Activated T-helper 1 cell treated with Interleukin-2 at 50 U/mL for 16 hours (primary cell): Measurements from ENCODE around the gene DNAJC3.
"Not testable (repeated sequence)": the region's sequence is repeated elsewhere in the genome, so short reads cannot be mapped to it uniquely, and the experiment has no call there.

ENCODE experiments used
- DNase-seq: peaks from one replicate; pipeline ENCODE4 v3.0.0-alpha.2; 2020; ENCODE audit warnings: low read depth

DNAJC3 gene

DNA sequence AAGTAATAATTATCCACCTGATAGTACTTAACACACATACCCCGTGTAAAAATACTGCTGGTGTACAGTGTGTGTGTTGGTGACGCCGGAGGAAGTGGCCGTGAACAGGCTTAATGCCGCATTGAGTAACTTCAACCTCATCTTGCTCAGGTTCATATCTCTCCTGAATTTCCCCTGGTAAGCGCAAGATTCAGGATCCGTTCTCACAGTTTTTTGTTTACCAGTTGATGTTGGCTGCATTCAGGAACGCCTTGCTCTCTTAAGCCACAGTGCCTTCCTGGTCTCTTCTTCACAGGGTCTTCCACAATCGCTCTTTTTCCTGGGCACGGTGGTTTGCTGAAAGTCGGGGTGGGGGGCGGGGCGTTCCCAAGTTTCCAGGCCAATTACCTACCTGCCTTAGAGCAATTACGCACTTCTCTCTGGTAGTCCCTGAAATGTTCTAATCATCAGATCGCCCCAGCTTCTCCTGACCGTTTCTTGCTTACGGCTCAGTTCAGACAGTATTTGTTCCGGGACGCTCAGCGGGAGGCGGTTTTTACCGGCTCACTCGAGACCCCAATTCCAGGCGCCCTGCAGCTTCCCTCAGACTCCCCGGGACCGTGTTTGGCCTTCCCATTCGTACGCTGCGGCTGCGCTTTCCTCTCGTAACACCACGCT is 706 bp upstream of the DNAJC3 start:
- no peak for DNase-seq

DNA sequence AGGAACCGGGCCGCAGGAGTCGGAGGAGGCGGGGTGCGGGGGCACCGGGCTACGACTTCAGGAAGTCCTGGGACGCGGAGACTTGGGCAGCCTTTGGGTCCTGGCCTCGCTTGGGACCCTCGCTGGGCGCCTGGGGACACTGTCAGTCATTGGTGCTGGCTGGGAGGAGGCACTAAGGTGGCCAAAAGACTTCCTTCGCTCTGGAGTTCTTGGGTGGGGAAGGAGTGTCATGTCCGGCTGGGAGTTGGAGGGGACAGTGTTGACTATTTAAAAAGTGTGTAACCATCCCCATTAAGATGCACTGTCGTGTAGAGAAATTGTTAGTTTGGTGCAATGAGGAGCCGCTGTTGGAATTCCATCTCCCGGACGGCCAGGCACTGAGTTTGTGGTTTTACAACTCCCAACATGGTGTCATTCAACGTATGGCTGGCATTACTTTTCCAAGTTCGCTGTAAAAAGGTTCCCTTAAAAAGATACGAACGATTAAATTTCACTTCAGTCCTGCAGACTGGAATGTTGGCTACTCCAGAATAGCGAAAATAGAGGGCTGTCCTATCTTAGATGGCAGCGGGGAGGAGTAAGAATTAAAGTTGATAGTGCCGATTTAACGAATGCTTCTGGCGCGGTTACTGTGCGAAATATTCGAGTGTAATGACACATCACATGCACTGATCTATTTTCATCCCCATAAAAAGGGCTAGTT is 776 bp downstream of the DNAJC3 start:
- no peak for DNase-seq

DNA sequence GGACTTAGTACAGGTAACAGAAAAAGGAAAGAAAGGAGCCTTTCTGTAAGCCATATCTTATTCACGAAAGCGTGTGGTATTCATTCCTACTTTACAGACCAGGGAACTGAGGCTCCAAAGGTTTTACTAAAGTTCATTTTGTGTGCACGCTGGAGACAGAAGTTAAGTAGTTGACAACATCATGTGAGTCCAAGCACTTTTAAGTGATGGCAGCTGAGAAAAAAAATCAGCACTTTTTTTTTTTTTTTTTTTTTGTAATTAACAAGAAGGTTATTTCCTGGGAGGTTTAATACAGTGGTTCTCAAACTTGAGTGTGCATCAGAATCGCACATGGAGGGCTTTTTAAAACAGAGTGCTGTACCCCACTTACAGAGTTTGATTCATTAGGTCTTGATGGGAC is 2.0 kb downstream of the DNAJC3 start:
- no peak for DNase-seq

DNA sequence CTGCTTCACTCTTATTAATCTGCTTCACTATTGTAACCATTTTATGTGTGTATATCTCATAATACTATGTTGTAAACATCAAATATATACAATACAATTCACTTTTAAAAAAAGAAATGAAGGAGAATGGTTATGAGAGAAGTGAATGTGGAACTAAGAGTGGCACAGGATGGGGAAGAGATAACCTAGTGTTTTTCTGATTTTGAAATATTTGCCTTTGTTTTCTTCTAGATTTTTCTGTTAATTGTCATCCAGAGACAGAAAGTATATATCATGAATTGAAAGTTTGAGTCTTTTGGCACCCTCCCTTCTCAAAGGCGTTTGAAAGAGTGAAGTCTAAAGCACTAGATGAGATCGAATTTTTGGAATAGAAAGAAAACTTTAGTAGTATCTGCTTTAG is 2.8 kb downstream of the DNAJC3 start:
- DNase-seq = no peak

DNA sequence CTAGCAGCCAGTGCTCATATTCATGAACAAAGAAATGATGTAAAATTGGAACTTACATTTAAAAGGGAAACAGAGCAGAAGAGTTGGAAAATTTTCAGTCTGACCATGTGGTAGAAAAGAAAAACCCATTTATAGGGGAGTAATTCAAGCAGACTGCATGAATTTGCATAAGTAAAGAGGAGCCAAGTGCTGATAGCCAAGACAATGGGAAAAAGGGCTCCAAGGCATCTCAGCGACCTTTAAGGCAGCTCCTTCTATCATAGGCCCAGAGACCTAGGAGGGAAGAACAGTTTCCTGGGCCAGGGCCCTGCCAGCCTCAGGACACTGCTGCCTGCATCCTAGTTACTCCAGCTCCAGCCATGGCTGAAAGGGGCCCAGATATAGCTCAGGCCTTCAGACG is 7.5 kb downstream of the DNAJC3 start:
- DNase-seq = no peak

DNA sequence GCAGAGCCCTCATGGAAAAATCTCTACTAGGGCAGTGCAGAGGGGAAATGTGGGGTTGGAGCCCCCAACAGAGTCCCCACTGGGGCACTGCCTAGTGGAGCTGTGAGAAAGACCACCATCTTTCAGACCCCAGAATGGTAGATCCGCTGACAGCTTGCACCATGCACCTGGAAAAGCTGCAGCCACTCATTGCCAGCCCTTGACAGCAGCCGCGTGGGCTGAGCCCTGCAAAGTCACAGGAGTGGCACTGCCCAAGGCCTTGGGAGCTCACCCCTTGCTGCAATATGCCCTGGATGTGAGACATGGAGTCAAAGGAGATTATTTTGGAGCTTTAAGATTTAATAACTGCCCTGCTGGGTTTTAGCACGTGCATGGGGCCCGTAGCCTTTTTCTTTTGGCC is 8.0 kb downstream of the DNAJC3 start:
- DNase-seq = not testable (repeated sequence)

DNA sequence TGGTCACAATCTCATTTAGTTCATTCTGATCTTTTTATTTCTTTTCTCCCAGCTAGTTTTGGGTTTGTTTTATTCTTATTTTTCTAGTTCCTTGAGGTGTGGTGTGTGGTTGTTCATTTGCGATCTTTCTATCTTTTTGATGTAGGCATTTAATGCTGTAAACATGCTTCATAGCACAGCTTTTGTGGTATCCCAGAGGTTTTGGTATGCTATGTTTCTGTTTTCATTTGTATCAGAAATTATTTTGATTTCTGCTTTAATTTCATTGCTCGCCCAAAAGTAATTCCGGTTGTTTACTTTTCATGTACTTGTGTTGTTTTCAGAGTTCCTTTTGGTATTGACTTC is 12.6 kb downstream of the DNAJC3 start:
- no peak for DNase-seq

DNA sequence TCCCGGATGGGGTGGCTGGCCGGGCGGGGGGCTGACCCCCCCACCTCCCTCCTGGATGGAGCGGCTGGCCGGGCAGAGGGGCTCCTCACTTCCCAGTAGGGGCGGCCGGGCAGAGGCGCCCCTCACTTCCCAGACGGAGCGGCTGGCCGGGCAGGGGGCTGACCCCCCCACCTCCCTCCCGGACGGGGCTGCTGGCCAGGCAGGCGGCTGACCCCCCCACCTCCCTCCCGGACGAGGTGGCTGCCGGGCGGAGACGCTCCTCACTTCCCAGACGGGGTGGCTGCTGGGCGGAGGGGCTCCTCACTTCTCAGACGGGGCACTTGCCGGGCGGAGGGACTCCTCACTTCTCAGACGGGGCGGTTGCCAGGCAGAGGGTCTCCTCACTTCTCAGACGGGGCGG is 14.0 kb downstream of the DNAJC3 start:
- not testable (repeated sequence) for DNase-seq

DNA sequence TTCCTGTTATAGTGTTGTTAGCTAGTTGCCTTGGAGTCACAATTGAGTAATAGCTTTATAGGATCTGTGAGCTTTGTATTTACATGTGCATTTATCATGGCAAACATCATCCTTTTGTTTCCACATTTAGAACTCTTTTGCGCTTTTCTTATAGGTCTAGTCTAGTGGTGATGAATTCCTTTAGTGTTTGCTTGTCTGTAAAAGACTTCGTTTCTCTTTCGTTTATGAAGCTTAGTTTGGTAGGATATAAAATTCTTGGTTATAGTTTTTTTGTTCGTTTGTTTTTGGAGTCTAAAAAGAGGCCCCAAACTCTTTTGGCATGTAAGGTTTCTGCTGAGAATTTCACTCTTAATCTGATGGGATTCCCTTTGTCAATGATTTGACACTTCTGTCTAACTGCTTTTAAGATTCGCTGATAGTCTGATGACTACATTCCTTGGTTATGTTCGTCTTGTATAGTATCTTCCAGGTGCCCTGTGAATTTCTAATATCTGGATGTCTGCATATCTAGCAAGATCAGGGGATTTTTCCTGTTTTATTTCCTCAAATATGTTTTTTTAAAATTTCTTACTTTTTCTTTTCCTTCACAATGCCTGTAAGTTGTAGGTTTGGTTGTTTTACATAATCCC is 20.2 kb downstream of the DNAJC3 start:
- DNase-seq = no peak

DNA sequence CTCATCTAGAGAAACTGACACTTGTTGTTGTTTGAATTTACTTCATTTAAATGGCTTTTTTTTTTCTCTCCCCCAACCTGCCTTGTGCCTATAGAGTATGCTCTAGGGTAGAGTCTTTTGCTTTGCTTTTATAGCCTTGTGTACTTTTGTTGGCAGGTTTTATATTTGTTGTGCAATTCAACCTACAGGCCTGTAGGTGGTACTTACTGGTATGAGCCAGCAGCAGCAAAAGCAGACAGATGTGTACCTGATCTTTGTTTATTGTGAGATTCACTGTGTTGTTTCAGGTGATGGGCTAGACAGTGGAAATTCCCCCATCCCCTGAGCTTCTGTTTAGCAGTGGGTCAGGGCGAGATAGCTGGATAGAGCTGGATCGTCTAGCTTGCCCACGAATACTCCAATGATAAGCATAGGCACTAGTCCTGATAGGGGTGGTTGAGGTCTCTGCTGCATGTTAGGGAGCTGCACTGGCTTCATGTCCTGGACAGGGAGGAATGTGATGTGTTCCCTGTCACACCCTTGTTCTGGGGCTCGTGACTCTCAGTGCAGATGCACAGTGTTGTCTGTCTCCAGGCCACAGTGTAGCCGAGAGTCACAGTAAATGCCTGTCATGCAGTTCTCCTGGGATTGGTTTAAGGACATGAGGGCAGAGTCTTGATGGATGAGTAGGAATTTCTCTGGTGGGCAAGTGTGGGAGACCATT is 21.3 kb downstream of the DNAJC3 start:
- DNase-seq = no peak

DNA sequence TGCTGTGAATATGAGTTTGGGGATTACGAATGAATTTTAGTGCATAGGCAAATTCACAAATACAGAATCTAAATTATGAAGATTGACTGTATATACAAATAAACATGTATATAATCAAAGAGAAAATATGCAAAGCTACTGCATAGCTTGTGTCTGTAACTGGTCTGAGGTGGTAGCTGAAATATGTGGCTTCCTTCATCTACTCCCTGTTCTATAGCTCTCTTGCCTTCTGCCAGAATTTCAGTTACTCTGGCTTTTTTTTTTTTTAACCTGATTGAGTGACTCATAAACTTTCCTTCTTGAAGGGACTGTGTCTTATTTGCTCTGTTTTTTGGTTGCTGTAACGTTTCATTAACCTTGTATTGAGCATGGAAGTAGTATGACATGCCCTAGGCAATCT is 26.6 kb downstream of the DNAJC3 start:
- DNase-seq = no peak

DNA sequence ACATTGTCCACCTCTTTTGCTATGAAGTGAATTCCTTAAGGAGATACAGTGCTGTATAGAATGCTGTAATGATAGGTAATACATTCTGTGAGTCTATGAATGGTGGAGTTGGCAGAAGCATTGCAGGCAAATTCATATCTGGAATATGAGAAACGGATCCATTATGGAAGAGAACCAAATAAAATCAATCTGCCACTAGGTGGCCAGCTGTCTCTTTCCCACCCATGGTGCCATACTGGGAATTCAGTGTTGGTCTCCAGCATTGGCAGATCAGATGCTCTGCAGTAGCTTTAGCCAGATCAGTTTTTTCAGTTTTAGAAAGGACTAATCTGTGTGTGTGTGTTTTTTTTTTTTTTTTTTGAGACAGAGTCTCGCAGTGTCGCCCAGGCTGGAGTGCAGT is 27.6 kb downstream of the DNAJC3 start:
- no peak for DNase-seq

DNA sequence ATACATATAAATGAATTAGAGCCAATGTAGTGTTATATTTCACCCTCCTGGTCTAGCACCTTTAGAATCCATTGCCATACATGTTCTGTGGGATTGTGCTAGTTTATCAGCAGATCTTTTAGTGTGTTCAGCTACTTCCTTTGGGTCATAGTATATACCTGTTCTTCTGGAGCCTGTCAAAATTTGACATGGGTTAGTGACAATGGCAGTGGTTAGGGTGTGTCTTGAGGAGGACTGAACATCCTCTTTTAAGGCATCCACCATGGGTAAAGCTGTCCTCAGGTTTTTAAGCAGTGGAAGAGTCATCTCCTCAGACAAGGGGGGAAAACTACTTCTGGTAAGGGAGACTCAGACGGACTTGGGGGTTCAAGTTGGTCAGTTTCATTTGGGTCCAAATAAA is 29.4 kb downstream of the DNAJC3 start:
- DNase-seq = no peak

DNA sequence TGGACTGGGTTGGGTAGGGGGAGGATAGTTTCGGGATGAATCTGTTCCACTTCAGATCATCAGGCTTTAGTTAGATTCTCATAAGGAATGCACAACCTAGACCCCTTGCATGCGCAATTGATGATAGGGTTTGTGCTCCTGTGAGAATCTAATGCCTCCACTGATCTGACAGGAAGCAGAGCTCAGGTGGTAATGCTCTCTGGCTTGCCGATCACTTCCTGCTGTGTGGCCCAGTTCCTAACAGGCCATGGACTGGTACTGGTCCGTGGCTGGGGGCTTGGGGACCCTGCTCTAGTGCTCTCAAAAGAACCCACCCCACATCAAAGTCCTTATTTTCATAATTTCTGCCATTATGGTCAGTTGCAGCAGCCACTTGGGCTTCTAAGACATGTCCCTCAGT is 30.1 kb downstream of the DNAJC3 start:
- DNase-seq = no peak

DNA sequence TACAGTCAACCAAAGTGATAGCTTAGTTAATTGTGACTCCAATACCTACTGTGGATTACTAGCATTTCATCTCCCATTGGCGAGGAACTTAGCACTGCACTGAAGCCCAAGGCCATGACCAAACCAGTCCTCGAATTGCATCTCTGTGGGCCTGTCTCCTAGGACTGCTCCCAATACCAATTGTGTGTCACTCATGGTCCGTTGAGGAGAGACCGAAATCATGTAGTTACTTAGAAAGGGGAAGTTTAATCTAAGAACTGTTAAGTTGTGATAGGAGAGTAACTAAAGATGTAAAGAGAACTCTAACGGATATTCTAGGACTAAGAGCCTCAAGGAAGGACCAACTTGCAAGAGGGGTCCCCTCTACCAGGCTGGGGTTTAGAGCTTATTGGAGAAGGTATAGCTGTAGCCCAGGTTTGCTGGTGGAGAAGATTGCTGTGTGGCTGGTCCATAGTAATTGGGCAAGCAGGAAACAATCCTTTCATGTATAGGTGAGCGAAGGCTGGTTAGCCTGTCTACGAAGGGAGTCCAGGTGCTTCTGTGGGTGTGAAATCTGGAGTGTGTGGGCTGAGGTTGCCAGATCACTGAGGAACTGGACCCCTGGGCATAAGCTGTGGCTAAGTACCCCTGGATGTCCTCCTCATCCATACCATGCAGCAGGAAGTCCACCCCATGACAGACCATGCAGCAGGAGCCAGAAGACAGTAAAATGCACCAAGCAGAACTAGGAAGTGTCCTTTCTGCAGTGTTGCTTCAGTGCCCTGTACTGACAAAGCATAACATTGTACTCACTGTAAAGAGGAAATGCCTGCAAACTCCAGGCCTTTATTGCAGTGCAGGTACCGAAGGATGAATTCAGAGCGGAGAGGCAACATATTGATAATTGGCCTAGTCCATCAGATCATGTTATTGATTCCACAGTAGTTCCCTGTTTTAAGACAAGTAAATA is 30.8 kb downstream of the DNAJC3 start:
- no peak for DNase-seq

DNA sequence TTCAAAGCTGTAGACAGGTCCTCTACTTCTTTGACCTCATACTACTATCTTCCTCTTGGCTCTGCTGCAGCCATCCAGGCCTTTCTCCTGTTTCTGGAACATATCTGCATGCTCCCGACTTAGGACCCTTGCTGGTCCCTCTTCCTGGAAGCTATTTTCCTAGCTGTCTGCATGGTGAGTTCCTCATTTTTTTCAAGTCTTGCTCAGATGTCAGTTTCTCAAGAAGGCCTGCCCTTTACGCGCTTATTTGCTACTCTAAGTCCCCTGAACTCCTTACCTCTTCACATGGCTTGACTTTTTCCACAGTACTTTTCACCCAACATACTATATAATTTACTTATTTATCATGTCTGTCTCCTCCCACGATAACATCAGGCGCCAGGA is 31.4 kb downstream of the DNAJC3 start:
- no peak for DNase-seq

DNA sequence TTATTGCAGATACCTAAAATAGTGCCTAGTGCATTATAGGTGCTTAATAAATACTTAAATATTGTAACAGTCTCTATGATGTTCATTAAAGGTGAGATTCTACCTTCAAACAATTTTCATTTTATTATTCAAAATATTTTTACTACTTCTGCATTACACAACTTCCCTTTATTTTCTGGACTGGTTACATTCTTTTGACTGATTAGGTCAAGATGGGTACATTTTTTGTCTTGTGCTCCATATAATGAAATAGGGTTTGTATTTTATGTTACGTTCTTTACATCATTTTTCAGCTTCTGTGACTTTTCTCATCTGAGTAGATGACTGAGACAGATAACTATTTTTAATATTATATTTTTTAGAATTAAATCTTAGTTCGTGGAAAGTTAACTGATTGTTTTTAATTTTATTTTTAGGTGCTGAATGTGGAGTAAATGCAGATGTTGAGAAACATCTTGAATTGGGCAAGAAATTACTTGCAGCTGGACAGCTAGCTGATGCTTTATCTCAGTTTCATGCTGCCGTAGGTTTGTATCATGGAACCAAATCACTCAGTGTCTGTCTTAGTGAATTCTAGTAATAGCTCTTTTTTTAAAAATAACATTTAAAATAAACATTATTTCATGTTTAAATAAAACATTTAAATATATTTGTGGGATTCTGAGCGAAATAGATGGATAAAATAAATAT is 32.0 kb downstream of the DNAJC3 start:
- no peak for DNase-seq

DNA sequence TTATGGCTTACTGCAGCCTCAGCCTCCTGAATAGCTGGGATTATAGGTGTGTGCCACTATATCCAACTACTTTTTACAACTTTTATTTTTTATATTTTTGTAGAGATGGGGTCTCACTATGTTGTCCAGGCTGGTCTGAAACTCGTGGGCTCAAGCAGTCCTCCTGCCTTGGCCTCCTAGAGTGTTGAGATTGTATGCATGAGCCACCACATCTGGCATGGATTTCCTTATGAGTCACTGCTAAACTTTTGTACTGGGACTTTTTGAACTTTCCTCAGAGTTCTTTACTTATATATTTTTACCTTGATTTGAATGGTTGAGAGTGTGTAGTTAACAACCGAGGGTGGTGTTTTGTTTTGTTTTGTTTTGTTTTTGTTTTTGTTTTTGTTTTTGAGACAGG is 33.4 kb downstream of the DNAJC3 start:
- DNase-seq = no peak

DNA sequence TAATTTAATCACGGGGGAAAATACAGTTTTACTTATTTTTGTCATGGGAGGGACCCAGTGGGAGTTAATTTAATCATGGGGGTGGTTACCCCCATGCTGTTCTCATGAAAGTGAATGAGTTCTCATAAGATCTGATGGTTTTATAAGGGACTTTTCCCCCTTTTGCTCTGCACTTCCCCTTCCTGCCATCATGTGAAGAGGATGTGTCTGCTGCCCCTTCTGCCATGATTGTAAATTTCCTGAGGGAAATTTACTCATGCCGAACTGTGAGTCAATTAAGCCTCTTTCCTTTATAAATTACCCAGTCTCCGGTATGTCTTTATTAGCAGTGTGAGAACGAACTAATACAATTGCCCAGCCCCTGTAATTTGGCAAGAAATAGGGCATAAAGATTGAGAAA is 35.9 kb downstream of the DNAJC3 start:
- not testable (repeated sequence) for DNase-seq

DNA sequence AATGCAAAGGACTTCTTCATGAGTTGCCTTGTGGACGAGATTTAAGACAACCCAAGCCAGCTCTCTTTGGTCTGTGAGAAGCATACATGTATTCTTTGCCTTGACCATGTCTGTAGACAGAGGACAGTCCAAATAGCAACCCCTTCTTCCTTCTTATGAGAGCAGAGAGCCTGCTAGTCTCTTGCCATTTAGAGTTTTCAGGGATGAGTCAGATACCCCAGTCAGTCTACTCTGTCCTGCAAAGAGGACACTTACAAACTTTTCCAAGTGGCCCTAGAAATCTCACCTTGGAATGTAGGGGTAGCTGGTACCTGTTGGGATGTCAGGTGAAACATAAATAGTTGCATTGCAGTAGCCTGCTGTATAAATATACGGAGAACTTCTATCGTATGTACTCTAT is 36.7 kb downstream of the DNAJC3 start:
- DNase-seq = no peak

DNA sequence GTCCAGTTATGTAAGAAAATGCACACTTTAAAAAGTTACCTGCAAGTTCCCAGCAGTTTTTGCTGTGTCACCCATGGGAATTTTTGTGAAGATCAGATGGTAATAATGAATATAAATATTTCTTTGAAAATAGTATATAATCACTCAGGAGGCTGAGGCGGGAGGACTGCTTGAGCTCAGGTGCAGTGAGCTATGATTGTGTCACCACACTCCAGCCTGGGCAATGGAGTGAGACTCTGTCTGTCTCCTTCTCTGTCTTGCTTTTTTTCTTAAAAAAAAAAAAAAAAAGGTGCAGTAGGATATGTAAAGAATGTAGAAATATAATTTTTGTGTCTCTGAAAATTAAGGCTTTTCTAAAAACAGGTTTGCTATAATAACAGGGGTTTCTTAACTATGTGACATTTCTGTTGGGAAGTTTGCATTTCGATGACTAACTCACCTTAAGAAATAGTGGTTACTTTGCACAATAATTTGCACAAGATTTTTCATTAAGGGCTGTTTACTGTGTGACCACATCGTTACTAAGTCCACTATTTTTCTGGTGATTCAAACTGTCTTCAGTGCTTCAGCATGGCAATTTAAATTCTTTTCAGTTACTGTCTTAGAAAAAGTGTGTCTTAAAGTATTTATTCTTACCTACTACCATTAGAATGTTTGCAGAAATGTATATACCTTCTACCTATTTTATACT is 37.3 kb downstream of the DNAJC3 start:
- no peak for DNase-seq
